PC-9 (cell line): ENCODE results near the gene AKAP6.

ENCODE experiments used
- CTCF ChIP-seq: fragments of 200-600 bp; sonication (generic); conservative IDR thresholded peaks from 2 replicates; pipeline ENCODE4 v1.6.1; 2017; ENCODE audit warnings: mixed run types, antibody characterized with exemption, mild to moderate bottlenecking, moderate library complexity
- EZH2 ChIP-seq: fragments of 200-600 bp; sonication (generic); IDR thresholded peaks from 2 replicates; pipeline ENCODE4 v1.8.0; 2017; ENCODE audit warnings: antibody characterized with exemption, low read depth

- TF ChIP-seq CTCF (no peak), EZH2 (no peak)
Measured at GRCh38 chr14:32770422-32770821, 441.3 kb downstream of the AKAP6 start.
